Endothelial cell of umbilical vein (primary cell): ENCODE data around the gene BACH2. TPM values are rescaled to one million over a fixed set of nuclear protein-coding genes. Genes with fewer than 3 reads are reported as not detected.

ENCODE experiments used
- BruUV-seq: library from RNA; stranded (reverse); fragments of 400-500 nt; replicated peaks from 2 replicates; lab custom pipeline; 2021; lab: Mats Ljungman, UMichigan
- CTCF ChIA-PET: fragments of 300-600, 350-600 bp; sonication (Branson Sonifier 250); formaldehyde crosslinking; loops from one replicate; lab custom pipeline; 2021; ENCODE audit warnings: antibody characterized with exemption, inconsistent platforms; lab: Charles Lee
- POLR2A ChIA-PET: fragments of 300-600, 350-600 bp; sonication (Branson Sonifier 250); formaldehyde crosslinking; loops from one replicate; lab custom pipeline; 2021; ENCODE audit warnings: antibody characterized with exemption, inconsistent platforms; lab: Charles Lee
- DNase-seq: peaks from one replicate; pipeline ENCODE4 v3.0.0-alpha.2; 2011; ENCODE audit warnings: low read depth, low spot score
- FAIRE-seq: peaks from 2 replicates; lab custom pipeline; 2011; peaks lifted over from hg19 to GRCh38; lab: Jason Lieb, UNC
- H2AFZ ChIP-seq: 2 replicates; pipeline ENCODE4 v1.6.0; 2012; ENCODE audit warnings: low read depth, low read length, control low read depth, inconsistent platforms
- H3K27ac ChIP-seq: 2 replicates; pipeline ENCODE4 v1.5.1; 2011; ENCODE audit warnings: low read depth, mild to moderate bottlenecking, control low read depth, low read length, moderate library complexity; ENCODE audit not compliant: insufficient read depth
- H3K27me3 ChIP-seq, 2 experiments: 2 replicates each; pipeline versions ENCODE4 v1.6.0 to v1.6.1; 2011; ENCODE audit warnings: low read length in 2 of 2, mixed read lengths in 1 of 2; ENCODE audit not compliant: control insufficient read depth in 2 of 2, insufficient read depth in 2 of 2
- H3K36me3 ChIP-seq, 2 experiments: 2 replicates in 1 of 2; 3 replicates in 1 of 2; pipeline ENCODE4 v1.5.1; 2011; ENCODE audit warnings: low read length in 2 of 2, mild to moderate bottlenecking in 1 of 2, moderate library complexity in 1 of 2; ENCODE audit not compliant: control insufficient read depth in 2 of 2, insufficient read depth in 2 of 2; ENCODE audit errors: extremely low read depth in 1 of 2
- H3K4me1 ChIP-seq: 3 replicates; pipeline ENCODE4 v1.5.1; 2011; ENCODE audit warnings: mild to moderate bottlenecking, low read length; ENCODE audit not compliant: control insufficient read depth, insufficient read depth; ENCODE audit errors: extremely low read depth
- H3K4me2 ChIP-seq: 2 replicates; pipeline ENCODE4 v1.6.1; 2011; ENCODE audit warnings: low read length, control low read depth, mixed read lengths; ENCODE audit not compliant: insufficient read depth
- H3K4me3 ChIP-seq, 3 experiments: fragments of 200-600 bp in 1 of 3; sonication (generic), shearing (Covaris generic) in 1 of 3; replicated peaks in 1 of 3; 2 replicates each; pipeline ENCODE4 v1.5.1; 2011 to 2016; ENCODE audit warnings: control low read depth in 3 of 3, low read length in 3 of 3, mild to moderate bottlenecking in 2 of 3, inconsistent platforms in 1 of 3, low read depth in 1 of 3, moderate library complexity in 1 of 3; ENCODE audit not compliant: insufficient read depth in 1 of 3
- H3K79me2 ChIP-seq: 2 replicates; pipeline ENCODE4 v1.6.0; 2012; ENCODE audit warnings: low read length, inconsistent platforms; ENCODE audit not compliant: control insufficient read depth, insufficient read depth
- H3K9ac ChIP-seq: replicated peaks from 2 replicates; pipeline ENCODE3; 2011; ENCODE audit warnings: low read length, control low read depth; ENCODE audit not compliant: insufficient read depth; ENCODE audit errors: extremely low read depth
- H3K9me1 ChIP-seq: replicated peaks from 3 replicates; pipeline ENCODE4 v1.6.0; 2011; ENCODE audit warnings: mild to moderate bottlenecking, low read length; ENCODE audit not compliant: control insufficient read depth, insufficient read depth; ENCODE audit errors: extremely low read depth
- H3K9me3 ChIP-seq: replicated peaks from 2 replicates; pipeline ENCODE4 v1.5.1; 2012; ENCODE audit warnings: low read length, inconsistent platforms; ENCODE audit not compliant: control insufficient read depth, insufficient read depth
- H4K20me1 ChIP-seq: replicated peaks from 2 replicates; pipeline ENCODE3; 2011; ENCODE audit warnings: mild to moderate bottlenecking, low read length; ENCODE audit not compliant: control insufficient read depth, insufficient read depth; ENCODE audit errors: extremely low read depth
- CTCF ChIP-seq, 2 donors: IDR thresholded peaks; 1 replicate in 1 of 2; 2 replicates in 1 of 2; pipeline ENCODE4 v1.5.1; 2011; ENCODE audit warnings: low read length in 2 of 2, mild to moderate bottlenecking in 2 of 2, moderate library complexity in 2 of 2, control low read depth in 1 of 2, inconsistent platforms in 1 of 2, low read depth in 1 of 2; ENCODE audit not compliant: insufficient read depth in 1 of 2; ENCODE audit errors: extremely low read depth in 1 of 2
- EZH2 ChIP-seq: IDR thresholded peaks from 2 replicates; pipeline ENCODE4 v1.6.1; 2012; ENCODE audit warnings: borderline replicate concordance, low read depth, mild to moderate bottlenecking, moderate library complexity, low read length, inconsistent platforms; ENCODE audit not compliant: severe bottlenecking
- FOS ChIP-seq: IDR thresholded peaks from 2 replicates; pipeline ENCODE4 v1.6.1; 2011; ENCODE audit warnings: mild to moderate bottlenecking, low read length, moderate library complexity, borderline replicate concordance; ENCODE audit not compliant: insufficient read depth
- GATA2 ChIP-seq: IDR thresholded peaks from 2 replicates; pipeline ENCODE4 v1.7.0; 2011; ENCODE audit warnings: low read depth, mild to moderate bottlenecking, moderate library complexity, mixed read lengths, low read length; ENCODE audit not compliant: insufficient read length, insufficient read depth
- JUN ChIP-seq: IDR thresholded peaks from 2 replicates; pipeline ENCODE4 v1.6.1; 2011; ENCODE audit warnings: borderline replicate concordance, low read depth; ENCODE audit not compliant: insufficient read length, insufficient read depth
- MYC ChIP-seq: IDR thresholded peaks from one replicate; pipeline ENCODE4 v1.6.1; 2011; ENCODE audit warnings: mild to moderate bottlenecking, low read depth, low read length
- POLR2A ChIP-seq: IDR thresholded peaks from 2 replicates; pipeline ENCODE4 v1.6.1; 2012; ENCODE audit warnings: low read depth, mild to moderate bottlenecking, control low read depth, low read length
- POLR2AphosphoS5 ChIP-seq: IDR thresholded peaks from 2 replicates; pipeline ENCODE4 v1.6.1; 2012; ENCODE audit warnings: low read depth, mild to moderate bottlenecking, control low read depth, low read length, moderate library complexity; ENCODE audit not compliant: insufficient read depth
- dilution Hi-C: fragments of 300-500 bp; cut with MboI; formaldehyde crosslinking; loops from one replicate; pipeline ENCODE4 v1.15.0; 2019; ENCODE audit warnings: low sequenced_read_pairs; ENCODE audit not compliant: extremely low pct_ligation_motif_present
- intact Hi-C: fragments of 100-400 bp; cut with micrococcal nuclease; formaldehyde crosslinking; loops from one replicate; pipeline ENCODE4 v1.10.0; 2022
- polyA plus RNA-seq, 4 experiments: library from polyadenylated mRNA; depleted of rRNA in 3 of 4; stranded (reverse) in 3 of 4; unstranded in 1 of 4; fragments of >200 nt; gene quantifications; 2 replicates each; pipeline versions ENCODE4 v1.2.1 to v1.2.3, GENCODE V29; 2011 to 2012; ENCODE audit warnings: missing spikeins in 1 of 4
- total RNA-seq: library from RNA; stranded (reverse); gene quantifications from 2 replicates; pipeline ENCODE4 v1.2.3, GENCODE V29; 2021

BACH2 gene
- total and polyA plus RNA-seq, 2 donors (not counting 3 experiments of a cell fraction or from before 2014, with no cell fraction given): 1.7 to 5.6 TPM

- H3K9me3 ChIP-seq: no peaks in the 10 kb centered on the region
- dilution Hi-C loops: no loop called here
- H3K4me1 ChIP-seq: no peaks in the 10 kb centered on the region
- H3K9me1 ChIP-seq: no peaks in the 10 kb centered on the region
- ChIA-PET POLR2A (interaction anchor here (0.5 kb wide), 1 partner anchor 252 kb away, joined by 5 read pairs; no protein-coding TSS in a partner anchor), CTCF (interaction anchor here (0.9 to 1.2 kb wide), 3 partner anchors 26 to 432 kb away, joined by 3 to 7 read pairs (median 5); no protein-coding TSS in a partner anchor)
- no peak overlapping the region for H3K4me2 ChIP-seq
- H3K4me3 ChIP-seq: no peak overlapping the region
- H2AFZ ChIP-seq: no peak overlapping the region
- DNase-seq: no peak
- H3K36me3 ChIP-seq: no peaks in the 10 kb centered on the region
- BruUV-seq: no TSS peak
- FAIRE-seq: no peak
- TF ChIP-seq EZH2 (no peak), CTCF (IDR thresholded peaks at IDR 0.05; ENCODE audit: extremely low read depth in 1 of 2, insufficient read depth in 1 of 2, low read depth in 1 of 2, low read length in 2 of 2) (no peak), POLR2A (no peak)
- intact Hi-C loops: no loop called here
- peaks cover 0 to 9% of the 10 kb centered on the region in 2 experiments for H3K27me3 ChIP-seq
- no peak overlapping the region for H3K27ac ChIP-seq
- H4K20me1 ChIP-seq: no peaks in the 10 kb centered on the region
- H3K79me2 ChIP-seq: no peaks in the 10 kb centered on the region
- H3K9ac ChIP-seq: no peak overlapping the region
Observed at GRCh38 chr6:89966228-89966544, 330.5 kb downstream of the BACH2 start.

- no peak overlapping the region for H3K4me2 ChIP-seq
- H3K27ac ChIP-seq: no peak overlapping the region
- no peak for FAIRE-seq
- POLR2A ChIA-PET: no interaction called here
- no peaks in the 10 kb centered on the region for H4K20me1 ChIP-seq
- intact Hi-C loops (no loop called here), dilution Hi-C loops (no loop called here)
- H3K36me3 ChIP-seq: no peaks in the 10 kb centered on the region
- H3K9me1 ChIP-seq: no peaks in the 10 kb centered on the region
- H3K4me3 ChIP-seq: no peak overlapping the region
- CTCF ChIA-PET: interaction anchor here (0.9 to 1.2 kb wide), 3 partner anchors 25 to 433 kb away, joined by 3 to 7 read pairs (median 5); no protein-coding TSS in a partner anchor
- no peaks in the 10 kb centered on the region for H3K4me1 ChIP-seq
- no TSS peak for BruUV-seq
- H2AFZ ChIP-seq: no peak overlapping the region
- TF ChIP-seq GATA2: no peak
- no peak for TF ChIP-seq POLR2A
- no peak for TF ChIP-seq FOS
- no peak for TF ChIP-seq POLR2AphosphoS5
- TF ChIP-seq CTCF (IDR thresholded peaks at IDR 0.05; ENCODE audit: extremely low read depth in 1 of 2, insufficient read depth in 1 of 2, low read depth in 1 of 2, low read length in 2 of 2): no peak
- TF ChIP-seq EZH2: no peak
- TF ChIP-seq JUN: no peak
- TF ChIP-seq MYC: no peak
- H3K9ac ChIP-seq: no peak overlapping the region
- peaks cover 0 to 7% of the 10 kb centered on the region in 2 experiments for H3K27me3 ChIP-seq
- no peaks in the 10 kb centered on the region for H3K79me2 ChIP-seq
- no peaks in the 10 kb centered on the region for H3K9me3 ChIP-seq
- no peak for DNase-seq
Observed at GRCh38 chr6:89965441-89966227, 331.0 kb downstream of the BACH2 start.
